ENCODE results near the gene GATAD2A. TPM values are rescaled to one million over a fixed set of nuclear protein-coding genes. Genes with fewer than 3 reads are reported as not detected.

GATAD2A gene
- total RNA-seq, 1 experiment from 2014 or later = 189 TPM

GRCh38 chr19:19534556-19535265 is 129.2 kb downstream of the GATAD2A start:
- peaks cover 2% of the 10 kb centered on the region; the same call in 1 of the 2 replicates for H3K27me3 ChIP-seq (ENCODE audit: insufficient read depth, low read length)
- no peak overlapping the region for H4K5ac ChIP-seq (ENCODE audit: insufficient read length, low read depth, low read length)
- no peaks in the 10 kb centered on the region for H3K79me1 ChIP-seq (ENCODE audit: insufficient read depth, low read depth, low read length, poor library complexity, severe bottlenecking)
- H2BK15ac ChIP-seq (ENCODE audit: low read depth, low read length) = no peak overlapping the region
- H3K4me2 ChIP-seq (ENCODE audit: insufficient read depth, insufficient read length, low read length) = no peak overlapping the region
- H3K14ac ChIP-seq (ENCODE audit: insufficient read depth, low read length) = no peak overlapping the region
- Mint-ChIP-seq H3K4me3 (no peak overlapping the region), H3K36me3 (ENCODE audit: insufficient read depth in 1 of 3, low read depth in 3 of 3) (peaks cover 3 to 24% (median 12%) of the 10 kb centered on the region in 3 experiments; a peak in 6 of 7 replicates), H3K4me1 (peaks cover 11 to 18% of the 10 kb centered on the region in 2 experiments), H3K9me3 (no peaks in the 10 kb centered on the region; a peak in 1 of 5 replicates), H3K27ac (no peak overlapping the region; a peak in 1 of 7 replicates), H3K27me3 (ENCODE audit: low read depth) (peaks cover 28% of the 10 kb centered on the region)
- H3K23me2 ChIP-seq (ENCODE audit: insufficient read length, low read depth, low read length, poor library complexity, severe bottlenecking) = peaks cover 9% of the 10 kb centered on the region
- no peak overlapping the region for H2BK12ac ChIP-seq (ENCODE audit: insufficient read length, low read depth, low read length)
- no peaks in the 10 kb centered on the region for H4K20me1 ChIP-seq (ENCODE audit: control insufficient read depth, insufficient read depth, insufficient read length)
- WGBS (ENCODE audit: extremely low coverage, insufficient read length, low lambda C conversion rate) = no CpG with 5 or more reads among the region's 27 CpGs
- no peak overlapping the region for H3K9ac ChIP-seq (ENCODE audit: extremely low read depth, insufficient read length, low read length)
- no peak overlapping the region for H2AFZ ChIP-seq (ENCODE audit: low read length)
- H2BK120ac ChIP-seq (ENCODE audit: low read depth, low read length, poor library complexity, severe bottlenecking) = no peak overlapping the region
- no peaks in the 10 kb centered on the region for H3K9me3 ChIP-seq (ENCODE audit: control insufficient read depth, low read depth, low read length)
- no peak for TF ChIP-seq CTCF (conservative IDR thresholded peaks at IDR 0.05)
- H3K27ac ChIP-seq (ENCODE audit: insufficient read length, low read depth, low read length) = no peak overlapping the region
- no peak overlapping the region for H3T11ph ChIP-seq (ENCODE audit: low read length)
- no peak overlapping the region for H4K8ac ChIP-seq (replicated peaks; ENCODE audit: insufficient read length, low read depth, low read length)
- no peak for DNase-seq
- no peak overlapping the region for H2BK5ac ChIP-seq (ENCODE audit: insufficient read length, low read length)
- H3K4ac ChIP-seq (ENCODE audit: low read depth, low read length) = no peak overlapping the region
- H3K23ac ChIP-seq (ENCODE audit: insufficient read length, low read depth, low read length) = no peak overlapping the region
- H3K56ac ChIP-seq (ENCODE audit: insufficient read length, low read depth, low read length) = no peak overlapping the region
- no peak overlapping the region for H3K18ac ChIP-seq (ENCODE audit: insufficient read length, low read depth, low read length)
- H2AK5ac ChIP-seq (ENCODE audit: insufficient read length, low read length) = no peak overlapping the region
- H3K4me1 ChIP-seq (ENCODE audit: insufficient read depth, low read length) = no peaks in the 10 kb centered on the region
- H4K91ac ChIP-seq (ENCODE audit: insufficient read length, low read depth, low read length) = no peak overlapping the region
- H3K79me2 ChIP-seq (ENCODE audit: insufficient read depth, low read length) = no peaks in the 10 kb centered on the region
- no peak overlapping the region for H2BK20ac ChIP-seq (ENCODE audit: low read depth, low read length, poor library complexity, severe bottlenecking)
